Kidney capillary endothelial cell (primary cell): ENCODE results near the gene DNAL1.
"Not testable (repeated sequence)": the region's sequence is repeated elsewhere in the genome, so short reads cannot be mapped to it uniquely, and the experiment has no call there.

Experiments
- DNase-seq: peaks from one replicate; pipeline ENCODE4 v3.0.0-alpha.2; 2018; ENCODE audit warnings: low spot score

The DNAL1 gene

DNA sequence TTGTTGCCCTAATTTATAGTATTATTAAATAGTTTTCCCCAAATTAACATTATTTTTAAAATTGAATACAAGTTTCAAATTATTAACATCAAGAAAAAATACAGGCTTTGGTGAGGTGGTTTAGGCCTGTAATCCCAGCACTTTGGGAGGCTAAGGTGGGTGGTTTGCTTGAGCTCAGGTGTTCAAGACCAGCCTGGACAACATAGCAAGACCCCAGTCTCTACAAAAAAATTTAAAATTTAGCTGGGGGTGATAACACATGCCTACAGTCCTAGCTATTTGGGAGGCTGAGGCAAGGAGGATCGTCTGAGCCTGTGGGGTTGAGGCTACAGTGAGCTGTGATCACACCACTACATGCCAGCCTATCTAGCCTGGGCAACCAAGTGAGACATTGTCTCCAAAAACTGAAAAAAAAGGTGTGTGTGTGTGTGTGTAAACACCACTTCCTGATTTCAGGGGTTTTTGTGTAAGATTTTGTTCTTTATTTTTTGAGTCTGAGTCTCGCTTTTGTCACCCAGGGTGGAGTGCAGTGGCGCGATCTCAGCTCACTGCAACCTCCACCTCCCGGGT lies 3.9 kb upstream of the DNAL1 start:
- no peak for DNase-seq

DNA sequence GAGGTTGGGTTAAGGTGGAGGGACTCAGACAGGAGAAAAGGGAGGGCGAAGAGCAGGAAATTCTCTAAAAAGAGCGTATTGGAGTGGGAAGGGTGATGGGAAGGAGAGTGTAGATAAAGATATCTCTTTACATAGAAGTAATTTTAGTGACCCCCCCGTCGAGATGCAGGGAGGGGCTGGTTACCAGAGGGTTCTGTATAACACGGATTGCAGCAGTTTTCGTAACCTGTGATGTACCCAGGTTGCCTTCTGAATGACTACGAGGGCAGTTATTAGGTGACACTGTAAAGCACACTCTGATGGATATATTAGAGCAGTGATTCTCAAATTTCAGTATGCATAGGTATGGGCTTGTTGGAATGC lies 443 bp downstream of the DNAL1 start:
- no peak for DNase-seq

DNA sequence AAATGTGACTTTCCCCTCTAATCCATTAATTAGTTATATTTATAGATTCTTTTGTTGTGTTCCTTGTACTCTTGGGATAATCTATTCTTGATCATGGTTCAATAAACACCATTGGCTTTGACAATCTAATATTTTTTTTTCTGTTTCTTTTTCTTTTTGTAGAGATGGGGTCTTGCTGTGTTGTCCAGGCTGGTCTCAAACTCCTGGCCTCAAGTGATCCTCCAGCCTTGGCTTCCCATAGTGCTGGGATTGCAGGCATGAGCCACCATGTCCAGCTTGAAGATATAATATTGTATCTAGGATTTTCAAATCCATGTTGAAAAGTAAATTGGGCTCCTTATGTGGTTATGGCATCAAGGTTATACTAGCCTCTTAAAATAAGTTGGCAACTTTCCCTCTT lies 6.2 kb downstream of the DNAL1 start:
- DNase-seq, result no peak

DNA sequence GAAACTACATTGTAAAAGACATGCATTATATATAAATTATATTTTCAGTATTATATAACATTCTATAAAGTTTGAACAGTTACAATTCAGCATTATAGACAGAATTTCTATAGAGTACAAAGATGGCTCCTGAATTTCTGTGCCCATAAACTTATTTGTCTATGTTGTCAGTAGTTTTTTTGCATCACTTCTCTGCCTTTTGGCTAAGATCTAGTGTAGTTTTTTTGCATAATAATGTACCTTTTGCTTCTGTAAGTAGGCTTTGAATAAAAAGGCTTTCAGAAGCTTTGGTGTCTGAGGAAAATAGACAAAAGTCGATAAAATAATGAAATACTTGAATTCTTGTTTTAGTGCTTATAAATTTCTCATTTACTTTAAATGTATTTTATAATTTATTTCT lies 11.1 kb downstream of the DNAL1 start:
- DNase-seq, result no peak

DNA sequence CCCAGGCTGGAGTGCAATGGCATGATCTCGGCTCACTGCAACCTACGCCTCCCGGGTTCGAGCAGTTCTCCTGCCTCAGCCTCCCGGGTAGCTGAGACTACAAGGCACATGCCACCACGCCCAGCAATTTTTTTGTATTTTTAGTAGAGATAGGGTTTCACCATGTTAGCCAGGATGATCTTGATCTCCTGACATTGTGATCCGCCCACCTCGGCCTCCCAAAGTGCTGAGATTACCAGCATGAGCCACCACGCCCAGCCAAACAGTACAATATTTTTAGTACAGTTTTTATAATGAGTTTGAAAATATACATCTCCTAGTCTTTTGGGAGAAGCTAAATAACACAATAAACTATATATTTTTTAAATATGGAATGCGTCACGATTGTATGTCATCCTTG lies 14.4 kb downstream of the DNAL1 start:
- DNase-seq, result not testable (repeated sequence)

DNA sequence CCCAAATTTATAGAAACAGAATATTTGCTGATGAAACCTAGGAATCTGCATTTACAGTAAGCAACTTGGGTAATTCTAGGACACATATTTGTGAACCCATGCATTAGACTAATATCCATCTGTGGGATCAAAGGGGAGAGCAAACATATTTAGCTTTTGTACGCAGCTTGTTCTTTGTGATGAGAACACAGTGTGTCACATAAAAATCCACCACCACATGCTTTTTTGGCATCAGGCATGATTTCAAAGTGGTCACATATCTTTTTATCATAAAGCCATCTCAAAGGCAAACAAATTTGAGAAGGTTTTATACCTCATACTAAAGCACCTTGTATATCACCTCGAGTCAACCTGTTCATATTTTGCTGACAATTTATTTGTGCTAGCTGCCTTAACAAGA lies 15.7 kb downstream of the DNAL1 start:
- no peak for DNase-seq

DNA sequence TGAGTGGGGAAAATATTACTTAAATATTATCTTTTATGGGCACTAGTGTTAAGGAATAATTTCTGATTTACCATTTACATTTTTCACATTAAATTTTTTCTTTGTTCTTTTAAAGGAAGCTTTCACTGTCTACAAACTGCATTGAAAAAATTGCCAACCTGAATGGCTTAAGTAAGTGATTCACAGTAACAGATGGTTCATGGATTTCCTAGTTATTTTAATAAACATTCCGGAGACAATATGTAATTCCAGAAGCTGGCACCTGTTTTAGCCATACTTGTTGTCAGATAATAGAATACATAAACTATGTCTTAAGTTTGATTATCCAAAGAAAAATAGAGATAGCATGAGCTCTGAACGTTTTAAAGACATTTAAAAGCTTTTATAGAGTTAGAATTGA lies 17.1 kb downstream of the DNAL1 start:
- DNase-seq, result no peak

DNA sequence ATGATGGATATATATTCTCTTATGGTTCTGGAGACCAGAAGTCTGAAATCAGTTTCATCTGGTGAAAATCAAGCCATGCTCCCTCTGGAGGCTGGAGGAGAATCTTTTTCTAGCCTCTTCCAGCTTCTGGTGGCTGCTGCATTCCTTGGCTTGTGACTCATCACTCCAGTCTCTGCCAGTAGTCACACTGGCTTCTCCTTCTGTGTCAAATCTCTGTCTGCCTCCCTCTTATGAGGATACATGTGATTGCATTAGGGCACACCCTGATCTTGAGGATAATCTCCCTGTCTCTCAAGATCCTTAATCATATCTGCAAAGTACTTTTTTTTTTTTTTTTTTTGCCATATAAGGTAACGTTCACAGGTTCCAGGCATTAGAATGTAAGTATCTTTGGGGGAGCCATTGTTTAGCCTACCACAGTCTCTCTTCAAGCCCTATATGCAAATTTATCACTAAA lies 17.7 kb downstream of the DNAL1 start:
- peak; percentile 81 for DNase-seq

DNA sequence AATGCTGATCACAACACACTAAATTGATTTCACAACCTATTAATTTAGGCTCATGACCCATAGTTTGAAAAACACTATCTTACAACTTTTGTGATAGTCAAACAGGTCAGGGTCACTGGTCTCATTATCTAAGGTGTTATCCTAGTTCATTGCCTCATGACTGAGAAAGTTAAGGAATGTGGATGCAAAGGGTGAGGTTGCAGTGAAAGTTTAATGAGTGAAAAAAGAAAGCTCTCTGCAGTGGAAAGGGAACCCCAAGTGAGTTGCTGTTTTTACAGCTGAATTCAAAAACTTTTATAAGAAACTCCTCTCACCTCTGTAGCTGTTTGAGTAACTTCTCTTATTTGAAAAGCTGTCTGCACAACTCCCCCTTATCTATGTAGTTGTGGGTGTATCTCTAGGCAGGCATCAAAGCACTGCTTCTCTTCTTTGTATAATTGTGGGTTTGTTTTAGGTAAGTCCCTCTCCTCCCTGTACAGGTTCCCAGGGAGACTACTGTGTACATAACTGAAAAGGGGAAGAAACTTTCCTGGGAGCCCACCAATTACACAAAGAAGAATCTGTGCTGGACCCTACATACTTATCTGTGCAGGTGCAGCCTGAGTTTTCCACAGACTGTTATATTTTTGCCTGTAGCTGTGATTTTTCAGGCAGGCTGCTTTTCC lies 18.9 kb downstream of the DNAL1 start:
- DNase-seq, result no peak

DNA sequence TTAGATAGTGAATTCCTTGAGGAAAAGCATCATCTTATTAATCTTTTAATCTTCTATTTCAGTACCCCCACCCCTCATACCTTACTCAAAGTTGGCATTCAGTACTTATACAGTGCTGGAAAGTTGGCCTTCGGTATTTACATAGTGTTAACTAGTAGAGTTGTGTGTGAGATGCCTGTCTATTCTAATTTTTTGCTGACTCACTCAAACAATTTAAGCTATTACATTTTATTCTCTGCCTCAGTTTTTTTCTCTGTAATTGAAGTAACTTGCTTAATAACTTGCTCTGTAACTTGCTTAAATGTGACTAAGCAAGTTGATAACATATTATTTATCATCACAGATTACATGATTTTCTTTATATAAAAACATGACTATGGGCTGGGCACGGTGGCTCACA lies 20.3 kb downstream of the DNAL1 start:
- DNase-seq, result no peak

DNA sequence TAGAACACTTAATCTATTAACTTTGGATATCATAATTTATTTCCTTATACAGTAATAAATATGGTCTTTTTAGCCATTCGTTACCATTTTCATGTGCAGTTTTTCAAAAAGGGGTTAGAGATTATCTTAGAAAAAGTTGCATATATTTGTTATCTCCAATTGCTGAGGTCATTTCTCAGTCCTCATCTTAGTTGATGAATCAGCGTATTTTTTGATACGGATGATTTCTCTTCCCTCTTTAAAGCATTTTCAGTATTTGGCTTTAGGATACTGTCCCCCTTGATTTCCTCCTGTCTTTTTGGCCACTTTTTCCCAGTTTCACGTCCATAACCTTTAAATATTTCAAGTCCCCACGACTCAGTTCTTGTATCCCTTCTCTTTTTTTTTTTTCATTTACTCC lies 21.8 kb downstream of the DNAL1 start:
- no peak for DNase-seq

DNA sequence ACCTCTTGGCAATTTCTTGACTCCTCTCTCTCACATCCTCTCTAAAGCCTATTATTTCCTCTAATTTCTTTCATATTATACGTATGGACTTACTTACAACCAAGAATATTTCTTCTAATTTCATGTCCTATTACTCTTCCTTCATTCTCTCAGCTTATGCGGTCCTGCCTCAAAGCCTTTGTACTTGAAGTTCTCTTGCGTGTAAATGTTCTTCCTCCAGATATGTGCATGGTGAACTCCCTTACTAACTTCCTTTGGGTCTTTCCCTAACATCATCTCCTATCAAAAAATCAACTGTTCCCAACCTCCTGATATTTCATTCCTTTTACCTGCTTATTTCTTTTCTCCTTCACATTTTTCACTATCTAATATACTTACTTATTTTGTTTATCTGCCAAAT lies 23.1 kb downstream of the DNAL1 start:
- DNase-seq, result no peak

DNA sequence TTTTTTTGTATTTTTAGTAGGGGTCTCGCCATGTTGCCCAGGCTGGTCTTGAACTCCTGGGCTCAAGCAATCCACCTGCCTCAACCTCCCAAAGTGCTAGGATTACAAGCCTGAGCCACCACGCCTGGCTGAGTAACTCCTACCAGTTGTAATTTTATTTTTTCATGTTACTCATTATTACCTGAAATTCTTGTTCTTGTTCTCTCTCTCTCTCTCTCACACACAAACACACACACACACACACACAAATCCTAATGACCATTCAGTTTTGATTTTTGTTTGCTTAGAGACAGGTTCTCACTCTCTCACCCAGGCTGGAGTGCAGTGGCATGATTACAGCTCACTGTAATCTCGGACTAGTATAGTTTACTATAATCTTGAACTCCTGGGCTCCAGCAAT lies 30.2 kb downstream of the DNAL1 start:
- no peak for DNase-seq

DNA sequence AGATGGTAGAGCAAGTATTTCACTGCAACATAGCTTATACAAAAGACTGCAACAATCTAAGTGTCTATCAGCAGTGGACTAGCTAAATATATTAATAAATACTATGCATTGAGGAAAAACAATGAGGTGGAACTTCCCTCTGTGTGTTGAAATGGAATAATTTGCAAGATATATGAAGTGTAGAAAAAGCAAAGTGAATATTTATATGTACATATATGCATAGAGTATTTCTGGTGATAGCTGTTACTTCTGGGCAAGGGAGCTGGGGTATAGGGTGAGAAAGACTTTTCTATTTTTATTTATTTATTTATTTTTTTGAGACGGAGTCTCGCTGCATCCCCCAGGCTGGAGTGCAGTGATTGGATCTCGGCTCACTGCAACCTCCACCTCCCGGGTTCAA lies 33.9 kb downstream of the DNAL1 start:
- DNase-seq, result no peak

DNA sequence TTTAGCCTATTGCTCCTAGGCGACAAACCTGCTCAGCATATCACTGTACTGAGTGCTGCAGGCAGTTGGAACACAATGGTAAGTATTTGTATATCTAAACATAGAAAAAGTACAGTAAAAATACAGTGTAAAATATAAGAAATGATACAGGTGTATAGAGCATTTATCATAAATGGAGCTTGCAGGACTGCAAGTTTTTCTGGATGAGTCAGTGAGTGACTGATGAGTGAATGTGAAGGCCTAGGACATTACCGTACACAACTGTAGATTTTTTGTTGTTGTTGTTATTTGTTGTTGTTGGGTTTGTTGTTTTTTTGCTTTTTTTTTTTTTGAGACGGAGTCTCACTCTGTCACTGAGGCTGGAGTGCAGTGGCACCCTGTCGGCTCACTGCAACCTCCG lies 36.0 kb downstream of the DNAL1 start:
- no peak for DNase-seq

DNA sequence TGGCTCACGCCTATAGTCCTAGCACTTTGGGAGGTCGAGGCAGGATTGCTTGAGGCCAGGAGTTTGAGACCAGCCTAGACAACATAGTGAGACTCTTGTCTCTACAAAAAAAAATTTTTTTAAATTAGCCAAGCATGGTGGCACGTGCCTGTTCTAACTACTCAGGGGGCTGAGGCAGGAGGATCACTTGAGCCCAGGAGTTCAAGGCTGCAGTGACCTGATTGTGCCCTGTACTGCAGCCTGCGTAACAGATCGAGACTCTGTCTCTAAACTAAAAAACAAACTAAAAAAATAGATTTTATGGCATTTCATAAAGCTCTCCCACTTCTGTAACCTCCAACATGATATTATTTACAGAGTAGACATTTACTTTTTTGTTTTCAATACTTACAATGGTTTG lies 39.8 kb downstream of the DNAL1 start:
- DNase-seq, result no peak

DNA sequence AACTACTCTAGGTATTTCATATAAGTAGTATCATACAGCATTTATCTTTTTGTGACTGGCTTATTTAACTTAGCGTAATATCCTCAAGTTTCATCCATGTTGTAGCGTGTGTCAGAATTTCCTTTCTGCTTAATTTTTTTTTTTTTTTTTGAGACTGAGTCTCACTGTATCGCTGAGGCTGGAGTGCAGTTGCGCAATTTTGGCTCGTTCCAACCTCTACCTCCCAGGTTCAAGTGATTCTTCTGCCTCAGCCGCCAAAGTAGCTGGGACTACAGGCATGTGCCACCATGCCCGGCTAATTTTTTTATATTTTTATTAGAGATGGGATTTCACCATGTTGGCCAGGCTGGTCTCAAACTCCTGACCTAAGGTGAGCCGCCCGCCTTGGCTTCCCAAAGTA lies 40.5 kb downstream of the DNAL1 start:
- DNase-seq, result no peak

DNA sequence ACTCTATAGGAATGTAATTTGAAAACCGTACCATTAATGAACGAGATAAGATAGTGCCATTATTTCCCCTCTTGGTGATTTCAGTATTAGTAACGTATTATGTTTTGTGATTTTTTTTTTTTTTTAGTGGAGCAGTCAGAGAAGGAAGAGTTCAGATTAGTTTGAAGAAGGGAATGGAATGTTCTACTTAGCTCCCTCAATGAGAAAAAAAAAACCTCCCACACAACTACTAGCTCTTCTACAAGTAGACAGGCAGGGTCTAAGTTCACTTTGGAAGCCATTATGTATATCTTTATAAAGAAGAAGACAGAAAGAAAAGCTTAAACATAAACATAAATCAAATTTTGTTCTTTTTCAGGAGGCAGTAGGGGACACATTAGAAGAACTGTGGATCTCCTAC lies 42.1 kb downstream of the DNAL1 start:
- DNase-seq, result no peak

DNA sequence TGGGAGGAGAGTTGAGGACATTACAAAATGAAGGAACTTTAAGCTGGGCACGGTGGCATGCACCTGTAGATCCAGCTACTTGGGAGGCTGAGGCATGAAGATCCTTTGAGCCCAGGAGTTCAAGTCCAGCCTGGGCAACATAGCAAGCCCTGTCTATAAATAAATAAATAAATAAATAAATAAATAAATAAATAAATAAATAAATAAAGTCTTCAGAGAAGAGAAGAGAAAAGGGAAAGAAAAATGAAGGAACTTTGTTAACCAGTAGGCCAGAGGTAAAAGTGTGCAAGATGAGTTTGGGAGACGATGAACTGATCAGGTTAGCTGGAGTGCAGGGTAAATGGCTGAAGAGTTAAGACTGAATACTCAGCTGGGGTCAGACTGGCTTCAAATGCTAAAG lies 49.3 kb downstream of the DNAL1 start:
- DNase-seq, result no peak

DNA sequence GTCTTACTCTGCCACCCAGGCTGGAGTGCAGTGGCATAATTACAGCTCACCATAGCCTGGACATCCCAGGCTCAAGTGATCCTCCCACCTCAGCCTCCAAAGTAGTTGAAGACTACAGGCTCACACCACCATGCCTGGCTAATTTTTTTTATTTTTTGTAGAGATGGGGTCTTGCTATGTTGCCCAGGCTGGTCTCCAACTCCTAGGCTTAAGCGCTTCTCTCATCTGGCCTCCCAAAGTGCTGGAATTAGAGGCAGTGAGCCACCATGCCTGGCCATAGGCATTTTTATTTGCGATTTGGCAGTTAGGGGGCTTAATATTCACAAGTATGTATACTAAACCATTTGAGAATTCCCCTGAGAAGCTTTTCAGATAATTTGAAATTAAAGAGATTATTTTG lies 50.3 kb downstream of the DNAL1 start:
- DNase-seq, result no peak

DNA sequence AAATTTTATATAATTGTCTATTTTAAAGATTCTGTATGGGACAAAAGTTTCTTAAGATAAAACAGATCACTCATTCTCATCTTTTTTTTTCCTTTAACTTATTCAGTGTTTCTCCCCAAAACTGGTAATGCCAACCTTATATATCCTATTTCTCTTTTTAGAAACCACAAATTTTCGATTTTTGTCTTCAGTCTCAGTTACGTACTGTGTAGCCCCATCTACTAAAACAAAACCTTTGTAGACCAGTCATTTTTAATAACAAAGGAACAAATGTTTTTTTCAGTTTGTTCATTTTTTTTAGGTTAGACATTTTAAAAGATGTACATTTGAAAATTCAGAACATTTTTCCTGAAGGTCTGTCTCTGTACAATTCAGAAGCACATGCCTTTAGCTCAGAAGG lies 51.2 kb downstream of the DNAL1 start:
- no peak for DNase-seq

DNA sequence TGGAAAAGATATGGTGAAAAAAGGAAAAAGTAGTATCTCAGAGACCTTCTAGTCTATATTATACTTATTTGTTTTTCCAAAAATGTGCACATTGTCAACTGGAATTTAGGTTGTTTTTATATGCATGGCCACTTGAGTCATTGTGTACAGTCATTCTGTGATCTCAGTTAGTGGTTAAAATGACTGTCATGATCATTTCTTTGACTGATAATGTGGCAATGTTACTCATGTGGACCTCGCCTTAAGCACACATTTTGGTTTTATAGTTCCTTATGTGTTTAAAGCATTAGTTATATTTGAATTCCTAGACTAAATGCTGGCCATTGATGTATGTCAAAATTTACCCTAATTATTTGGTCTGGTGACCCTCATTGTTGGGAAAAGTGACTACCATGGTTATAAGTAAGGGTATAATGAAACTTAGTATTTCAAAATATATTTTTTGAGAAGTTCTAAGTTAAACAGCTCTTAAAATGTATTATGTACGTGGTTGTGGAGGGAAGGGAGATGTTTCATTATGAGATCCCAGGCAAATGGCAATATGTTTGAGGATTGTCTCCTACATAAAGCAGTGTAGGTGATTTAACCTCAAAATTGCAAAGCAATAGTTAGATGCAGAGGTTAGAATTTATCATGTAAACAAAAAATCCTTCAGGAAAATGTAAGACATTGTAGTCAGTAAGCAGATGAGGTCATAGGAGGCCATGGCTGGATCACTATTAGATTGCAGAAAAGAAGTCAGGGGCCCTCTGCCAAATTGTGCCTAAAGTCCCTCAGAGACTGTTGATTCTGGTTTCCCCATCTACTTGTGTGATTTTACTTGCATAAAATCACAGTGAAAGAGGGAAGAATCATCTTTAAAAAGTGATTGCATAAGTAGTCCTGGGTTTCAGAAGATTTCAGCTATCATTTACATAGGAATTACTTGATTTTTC lies 51.9 kb downstream of the DNAL1 start:
- DNase-seq, result peak; percentile 59

DNA sequence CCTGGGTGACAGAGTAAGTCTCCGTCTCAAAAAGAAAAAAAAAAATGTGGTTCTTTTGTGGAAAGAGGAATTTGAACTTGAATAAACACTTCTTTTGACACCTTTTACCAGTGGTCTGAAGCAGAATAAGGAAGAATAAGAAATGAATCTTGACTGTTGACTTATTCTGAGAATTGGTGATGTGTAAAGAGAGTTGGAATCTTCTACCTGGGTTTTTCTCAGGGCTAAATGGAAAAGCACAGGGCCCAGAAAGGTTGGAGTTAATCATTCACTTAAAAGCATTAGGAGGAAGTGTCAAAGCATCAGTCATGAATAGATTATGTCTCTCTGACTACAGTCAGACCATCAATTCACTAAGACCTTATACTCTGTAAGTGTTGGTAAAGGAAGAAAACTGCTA lies 55.5 kb downstream of the DNAL1 start:
- no peak for DNase-seq
